Measurements from ENCODE around the gene KRT78. TPM values are rescaled to one million over a fixed set of nuclear protein-coding genes. Genes with fewer than 3 reads are reported as not detected.

Gene KRT78
- total RNA-seq, 1 donor from 2014 or later, result 89.1 TPM

DNA sequence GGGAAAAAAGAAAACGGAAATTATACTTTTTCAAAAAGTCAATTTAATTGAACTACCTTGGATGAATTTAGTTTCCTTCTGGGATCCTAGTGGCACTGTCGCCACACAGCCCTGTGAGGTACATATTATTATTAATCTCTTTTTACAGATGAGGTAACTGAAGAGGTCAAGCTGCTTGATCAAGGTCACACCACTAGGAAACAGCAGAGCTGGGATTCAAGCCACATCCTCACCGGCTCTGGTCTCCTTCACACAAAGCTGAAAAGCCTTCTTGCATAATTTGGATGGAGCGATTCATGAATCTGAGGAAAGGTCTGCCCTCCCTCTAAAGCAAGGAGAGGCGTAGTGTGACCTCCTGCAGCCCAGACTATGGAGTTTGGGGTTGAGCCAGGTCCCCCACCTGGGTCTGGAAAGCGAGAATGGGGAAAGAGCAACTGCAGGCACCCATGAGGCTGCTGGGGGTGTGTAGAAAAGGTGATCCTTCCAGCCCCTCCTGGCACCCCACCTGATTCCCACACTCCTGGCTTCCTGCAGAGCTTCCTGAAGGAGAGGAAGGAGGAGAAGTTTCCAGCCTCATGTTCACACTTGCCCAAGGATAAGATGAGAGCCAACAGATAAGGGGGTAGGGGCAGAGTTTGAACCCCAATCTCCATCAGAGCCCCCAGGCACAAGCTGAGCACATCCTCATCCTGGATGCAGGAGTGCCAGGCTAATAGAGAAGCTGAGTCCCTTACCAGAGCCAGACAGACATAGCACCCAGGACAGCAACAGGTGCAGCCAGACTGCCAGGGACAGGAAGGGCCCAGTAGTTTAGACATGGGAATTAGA, 10.8 kb downstream of the KRT78 start:
- Histone ChIP-seq H3K36me3 (no peaks in the 10 kb centered on the region), H3K4me1 (no peaks in the 10 kb centered on the region), H3K27me3 (no peaks in the 10 kb centered on the region), H3K9me3 (no peaks in the 10 kb centered on the region), H3K27ac (no peak overlapping the region), H3K4me3 (no peak overlapping the region)
- no peak for TF ChIP-seq POLR2AphosphoS5 (IDR thresholded peaks at IDR 0.05; ENCODE audit: insufficient read depth in 1 of 2, low read depth in 1 of 2)
- no peak for TF ChIP-seq POLR2A (IDR thresholded peaks at IDR 0.05)
- TF ChIP-seq, protein P1, sequence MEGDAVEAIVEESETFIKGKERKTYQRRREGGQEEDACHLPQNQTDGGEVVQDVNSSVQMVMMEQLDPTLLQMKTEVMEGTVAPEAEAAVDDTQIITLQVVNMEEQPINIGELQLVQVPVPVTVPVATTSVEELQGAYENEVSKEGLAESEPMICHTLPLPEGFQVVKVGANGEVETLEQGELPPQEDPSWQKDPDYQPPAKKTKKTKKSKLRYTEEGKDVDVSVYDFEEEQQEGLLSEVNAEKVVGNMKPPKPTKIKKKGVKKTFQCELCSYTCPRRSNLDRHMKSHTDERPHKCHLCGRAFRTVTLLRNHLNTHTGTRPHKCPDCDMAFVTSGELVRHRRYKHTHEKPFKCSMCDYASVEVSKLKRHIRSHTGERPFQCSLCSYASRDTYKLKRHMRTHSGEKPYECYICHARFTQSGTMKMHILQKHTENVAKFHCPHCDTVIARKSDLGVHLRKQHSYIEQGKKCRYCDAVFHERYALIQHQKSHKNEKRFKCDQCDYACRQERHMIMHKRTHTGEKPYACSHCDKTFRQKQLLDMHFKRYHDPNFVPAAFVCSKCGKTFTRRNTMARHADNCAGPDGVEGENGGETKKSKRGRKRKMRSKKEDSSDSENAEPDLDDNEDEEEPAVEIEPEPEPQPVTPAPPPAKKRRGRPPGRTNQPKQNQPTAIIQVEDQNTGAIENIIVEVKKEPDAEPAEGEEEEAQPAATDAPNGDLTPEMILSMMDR (IDR thresholded peaks at IDR 0.05), result no peak
- no peak for DNase-seq (ENCODE audit: extremely low spot score in 2 of 2)
- intact Hi-C loops (cut with DNase I), result no loop called here

GRCh38 chr12:52837413-52837741, 11.4 kb downstream of the KRT78 start:
- Histone ChIP-seq H3K36me3 (no peaks in the 10 kb centered on the region), H3K4me1 (no peaks in the 10 kb centered on the region), H3K27me3 (no peaks in the 10 kb centered on the region), H3K27ac (no peak overlapping the region), H3K4me3 (no peak overlapping the region), H3K9me3 (no peaks in the 10 kb centered on the region)
- TF ChIP-seq, protein P1 (IDR thresholded peaks at IDR 0.05), result no peak
- TF ChIP-seq POLR2A (IDR thresholded peaks at IDR 0.05), result no peak
- TF ChIP-seq POLR2AphosphoS5 (IDR thresholded peaks at IDR 0.05; ENCODE audit: insufficient read depth in 1 of 2, low read depth in 1 of 2), result no peak
- intact Hi-C loops (cut with DNase I), result no loop called here
- no peak for DNase-seq (ENCODE audit: extremely low spot score in 2 of 2)

DNA sequence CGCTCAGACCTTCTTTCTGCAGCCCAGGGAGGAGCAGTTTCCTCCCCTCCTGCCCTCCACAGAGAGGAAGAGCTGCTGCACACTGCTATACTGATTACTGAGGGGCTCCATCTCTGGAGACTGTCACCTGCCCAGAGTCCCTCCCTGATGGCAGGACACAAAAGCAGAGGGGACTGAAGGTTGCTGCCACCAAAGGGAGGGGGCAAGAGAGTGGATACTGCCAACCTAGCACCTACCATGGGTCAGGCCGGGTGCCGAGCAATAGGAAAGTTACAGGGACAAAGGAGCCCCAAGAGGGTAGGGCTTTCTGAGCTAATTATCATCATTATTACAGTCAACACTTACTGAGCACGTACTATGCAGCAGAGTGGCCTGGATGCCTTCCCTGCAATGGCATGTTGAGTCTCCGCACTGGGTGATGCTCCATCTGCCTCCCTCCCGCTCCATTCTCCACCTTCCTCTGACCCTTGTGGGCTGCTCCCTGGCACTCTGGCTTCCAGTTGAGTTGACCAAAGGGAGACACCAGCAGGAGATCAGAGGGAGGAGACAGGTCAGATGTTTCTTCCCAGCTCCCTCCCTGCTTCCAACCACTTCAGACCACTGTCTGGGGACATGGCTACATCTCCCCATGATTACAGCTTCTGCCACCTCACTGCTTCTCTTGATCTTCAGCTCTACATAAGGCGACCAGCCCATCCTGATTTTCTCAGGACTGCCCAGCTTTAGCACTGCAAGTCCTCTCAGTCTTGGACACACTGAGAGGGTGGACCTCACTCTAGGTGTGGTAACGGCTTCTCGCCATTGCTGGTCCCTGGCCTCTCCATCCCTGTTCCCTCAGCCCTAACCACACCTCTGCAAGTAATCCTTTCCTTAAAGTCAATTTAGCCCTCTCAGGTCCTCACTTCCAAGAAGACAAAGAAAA, 12.0 kb downstream of the KRT78 start:
- Histone ChIP-seq H3K27ac (no peak overlapping the region), H3K36me3 (no peaks in the 10 kb centered on the region), H3K4me3 (no peak overlapping the region), H3K27me3 (no peaks in the 10 kb centered on the region), H3K9me3 (no peaks in the 10 kb centered on the region), H3K4me1 (no peaks in the 10 kb centered on the region)
- TF ChIP-seq, protein P1 (IDR thresholded peaks at IDR 0.05), result no peak
- no peak for DNase-seq (ENCODE audit: extremely low spot score in 2 of 2)
- intact Hi-C loops (cut with DNase I), result no loop called here

- TF ChIP-seq POLR2A (IDR thresholded peaks at IDR 0.05) (no peak), POLR2AphosphoS5 (IDR thresholded peaks at IDR 0.05; ENCODE audit: insufficient read depth in 1 of 2, low read depth in 1 of 2) (no peak)
- TF ChIP-seq, protein P1 (IDR thresholded peaks at IDR 0.05), result no peak
Observed at GRCh38 chr12:52836042-52836466, 12.7 kb downstream of the KRT78 start.

More at GRCh38 chr12:52836042-52836466, 12.7 kb downstream of the KRT78 start:
- H3K36me3 ChIP-seq, result no peaks in the 10 kb centered on the region
- no peak overlapping the region for H3K4me3 ChIP-seq
- no peaks in the 10 kb centered on the region for H3K4me1 ChIP-seq
- DNase-seq (ENCODE audit: extremely low spot score in 2 of 2), result no peak
- H3K9me3 ChIP-seq, result no peaks in the 10 kb centered on the region
- intact Hi-C loops (cut with DNase I), result no loop called here
- H3K27ac ChIP-seq, result no peak overlapping the region
- no peaks in the 10 kb centered on the region for H3K27me3 ChIP-seq

All from vagina (tissue), 2 donors.